WTC11 (cell line): Measurements from ENCODE around the gene HYOU1. TPM values are rescaled to one million over a fixed set of nuclear protein-coding genes. Genes with fewer than 3 reads are reported as not detected.

ENCODE experiments used
- ATAC-seq: fragments of 200-7000 bp; cut with Tn5 transposase; 2 replicates; pipeline ENCODE4 v1.10.0; 2021; ENCODE audit warnings: mild to moderate bottlenecking, moderate library complexity
- CTCF ChIA-PET: fragments of 300-600 bp; sonication (Branson Sonifier 250); formaldehyde crosslinking; loops from one replicate; lab custom pipeline; 2021; ENCODE audit warnings: antibody characterized with exemption; lab: Charles Lee
- POLR2A ChIA-PET: fragments of 350-600 bp; sonication (Branson Sonifier 250); formaldehyde crosslinking; loops from one replicate; lab custom pipeline; 2021; ENCODE audit warnings: antibody characterized with exemption; lab: Charles Lee
- DNase-seq: peaks from one replicate; pipeline ENCODE4 v3.0.0; 2021; ENCODE audit warnings: low spot score
- H3K27ac Mint-ChIP-seq: 2 replicates; pipeline ENCODE4 v1.8.0; 2021; ENCODE audit warnings: mixed read lengths
- H3K27me3 Mint-ChIP-seq: 2 replicates; pipeline ENCODE4 v1.8.0; 2021; ENCODE audit warnings: low read depth, mild to moderate bottlenecking, moderate library complexity, mixed read lengths
- H3K36me3 Mint-ChIP-seq: 2 replicates; pipeline ENCODE4 v1.8.0; 2021; ENCODE audit warnings: mixed read lengths
- H3K4me1 Mint-ChIP-seq: 2 replicates; pipeline ENCODE4 v1.8.0; 2022; ENCODE audit warnings: mixed read lengths
- H3K4me3 Mint-ChIP-seq: 2 replicates; pipeline ENCODE4 v1.8.0; 2021; ENCODE audit warnings: mild to moderate bottlenecking, moderate library complexity, mixed read lengths
- H3K9me3 Mint-ChIP-seq: 2 replicates; pipeline ENCODE4 v1.8.0; 2021; ENCODE audit warnings: mixed read lengths
- ATF2 ChIP-seq: sonication (generic); formaldehyde crosslinking; IDR thresholded peaks from 2 replicates; pipeline ENCODE4 v1.8.1; 2022; ENCODE audit warnings: low read depth, missing genetic modification reagents, borderline replicate concordance
- CTCF ChIP-seq: fragments of 200-600 bp; IDR thresholded peaks from 2 replicates; pipeline ENCODE4 v1.8.0; 2022; ENCODE audit warnings: antibody characterized with exemption
- E2F1 ChIP-seq: sonication (generic); formaldehyde crosslinking; IDR thresholded peaks from 2 replicates; pipeline ENCODE4 v1.8.0; 2022; ENCODE audit warnings: mild to moderate bottlenecking, missing genetic modification reagents
- FOXP1 ChIP-seq: sonication (generic); formaldehyde crosslinking; IDR thresholded peaks from 2 replicates; pipeline ENCODE4 v1.8.0; 2022; ENCODE audit warnings: missing genetic modification reagents, mild to moderate bottlenecking, moderate library complexity, borderline replicate concordance
- GRHL2 ChIP-seq: fragments of 250-450 bp; sonication (Bioruptor Pico); IDR thresholded peaks from 2 replicates; pipeline ENCODE4 v1.8.0; 2022; ENCODE audit warnings: mild to moderate bottlenecking, moderate library complexity; ENCODE audit not compliant: insufficient replicate concordance, severe bottlenecking
- IRF2 ChIP-seq: sonication (generic); formaldehyde crosslinking; IDR thresholded peaks from 2 replicates; pipeline ENCODE4 v1.8.0; 2022; ENCODE audit warnings: low read depth, missing genetic modification reagents, borderline replicate concordance
- JUN ChIP-seq: sonication (generic); formaldehyde crosslinking; IDR thresholded peaks from 2 replicates; pipeline ENCODE4 v1.8.0; 2023; ENCODE audit warnings: mild to moderate bottlenecking, missing genetic modification reagents
- OVOL2 ChIP-seq: fragments of 250-450 bp; sonication (Bioruptor Pico); IDR thresholded peaks from 2 replicates; pipeline ENCODE4 v1.9.0; 2021; ENCODE audit warnings: mild to moderate bottlenecking, borderline replicate concordance
- PRDM15 ChIP-seq: sonication (generic); formaldehyde crosslinking; IDR thresholded peaks from 2 replicates; pipeline ENCODE4 v1.8.0; 2022; ENCODE audit warnings: missing genetic modification reagents
- RELA ChIP-seq: sonication (generic); formaldehyde crosslinking; IDR thresholded peaks from 2 replicates; pipeline ENCODE4 v1.8.1; 2022; ENCODE audit warnings: missing genetic modification reagents, mild to moderate bottlenecking, borderline replicate concordance
- TEAD4 ChIP-seq: sonication (generic); formaldehyde crosslinking; IDR thresholded peaks from 2 replicates; pipeline ENCODE4 v1.8.0; 2022; ENCODE audit warnings: mild to moderate bottlenecking, missing genetic modification reagents
- ZNF396 ChIP-seq: fragments of 250-450 bp; sonication (Bioruptor Pico); IDR thresholded peaks from 2 replicates; pipeline ENCODE4 v1.8.0; 2021; ENCODE audit warnings: mild to moderate bottlenecking, moderate library complexity, borderline replicate concordance
- total RNA-seq: library from RNA; stranded (reverse); gene quantifications from 3 replicates; pipeline ENCODE4 v1.2.3, GENCODE V29; 2021
- TF ChIP-seq, protein P1 (sequence below): sonication (generic); formaldehyde crosslinking; IDR thresholded peaks from 2 replicates; pipeline ENCODE4 v1.8.1; 2022; ENCODE audit warnings: mild to moderate bottlenecking, moderate library complexity, missing genetic modification reagents
- TF ChIP-seq, protein P2 (sequence below): fragments of 250-450 bp; sonication (Bioruptor Pico); IDR thresholded peaks from 2 replicates; pipeline ENCODE4 v1.9.0; 2021; ENCODE audit warnings: moderate library complexity, mild to moderate bottlenecking, inconsistent platforms, borderline replicate concordance

The HYOU1 gene
- total RNA-seq, 1 experiment from 2014 or later: 276 TPM

DNA sequence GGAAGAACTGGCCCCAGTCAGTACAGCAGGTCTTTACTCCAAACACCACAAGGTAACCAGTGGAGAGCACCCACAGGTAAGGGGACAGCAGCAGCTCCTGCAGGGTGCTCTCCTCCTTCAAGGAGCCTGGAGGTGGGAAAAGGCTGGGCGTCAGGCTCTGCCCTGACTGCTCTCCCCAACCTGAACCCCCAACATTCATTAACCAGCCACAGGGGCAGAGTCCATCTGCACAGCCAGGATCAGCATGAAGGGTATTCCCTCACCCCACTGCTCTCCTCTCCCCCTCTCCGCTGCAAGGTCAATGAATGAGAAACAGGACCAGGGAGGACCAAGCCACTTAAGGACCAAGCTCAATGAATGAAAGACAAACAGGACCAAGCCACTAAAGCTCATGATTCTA lies 30.0 kb downstream of the HYOU1 start (continued):
- TF ChIP-seq PRDM15 (CRISPR knock-in tag) (no peak), JUN (CRISPR knock-in tag) (no peak), RELA (CRISPR knock-in tag) (no peak), TEAD4 (no peak), ZNF396 (no peak), FOXP1 (CRISPR knock-in tag) (no peak)
- TF ChIP-seq, protein P1, sequence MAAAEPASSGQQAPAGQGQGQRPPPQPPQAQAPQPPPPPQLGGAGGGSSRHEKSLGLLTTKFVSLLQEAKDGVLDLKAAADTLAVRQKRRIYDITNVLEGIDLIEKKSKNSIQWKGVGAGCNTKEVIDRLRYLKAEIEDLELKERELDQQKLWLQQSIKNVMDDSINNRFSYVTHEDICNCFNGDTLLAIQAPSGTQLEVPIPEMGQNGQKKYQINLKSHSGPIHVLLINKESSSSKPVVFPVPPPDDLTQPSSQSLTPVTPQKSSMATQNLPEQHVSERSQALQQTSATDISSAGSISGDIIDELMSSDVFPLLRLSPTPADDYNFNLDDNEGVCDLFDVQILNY: no peak
- TF ChIP-seq, protein P2, sequence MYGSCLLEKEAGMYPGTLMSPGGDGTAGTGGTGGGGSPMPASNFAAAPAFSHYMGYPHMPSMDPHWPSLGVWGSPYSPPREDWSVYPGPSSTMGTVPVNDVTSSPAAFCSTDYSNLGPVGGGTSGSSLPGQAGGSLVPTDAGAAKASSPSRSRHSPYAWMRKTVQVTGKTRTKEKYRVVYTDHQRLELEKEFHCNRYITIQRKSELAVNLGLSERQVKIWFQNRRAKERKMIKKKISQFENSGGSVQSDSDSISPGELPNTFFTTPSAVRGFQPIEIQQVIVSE (CRISPR knock-in tag): no peak

DNA sequence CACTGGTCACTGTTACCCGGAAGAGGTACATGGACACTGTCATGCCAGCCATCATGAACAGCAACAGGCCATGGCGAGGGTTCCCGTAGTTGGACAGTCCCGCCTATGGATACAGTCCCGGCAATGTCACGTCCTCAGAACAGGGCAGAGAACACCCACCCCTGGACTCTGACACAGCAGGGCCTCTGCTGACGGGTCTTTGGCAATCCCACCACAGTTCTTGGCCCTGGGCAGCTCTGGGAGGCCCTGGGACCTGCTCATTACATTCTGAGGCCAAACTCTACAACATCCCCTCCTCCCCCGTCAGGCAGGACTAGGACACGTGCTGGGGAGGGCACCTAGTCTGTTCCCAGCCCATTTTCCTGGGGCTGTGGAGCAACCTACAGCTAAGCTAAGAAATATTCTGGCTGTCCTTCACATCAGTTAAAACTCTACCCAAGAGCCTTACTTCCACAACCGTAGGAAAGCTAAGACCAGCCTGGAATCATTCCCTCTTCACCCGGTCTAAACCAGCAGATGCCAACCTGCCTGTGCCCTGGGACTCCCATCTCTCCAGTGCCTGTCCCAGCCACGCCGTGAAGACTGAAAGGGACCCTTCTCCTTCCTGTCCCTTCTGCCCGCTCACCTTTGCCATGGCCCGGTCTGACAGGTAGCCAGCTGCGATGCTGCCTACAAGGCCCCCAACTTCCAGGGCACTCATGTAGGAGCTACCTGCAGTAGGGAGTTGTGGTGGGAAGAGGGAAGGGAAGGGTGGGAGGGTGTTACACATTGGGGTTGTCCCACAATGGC lies 30.8 kb downstream of the HYOU1 start:
- TF ChIP-seq OVOL2 (no peak), CTCF (no peak), E2F1 (CRISPR knock-in tag) (no peak), IRF2 (CRISPR knock-in tag) (no peak), ATF2 (CRISPR knock-in tag) (no peak), GRHL2 (CRISPR knock-in tag) (no peak)
- TF ChIP-seq, protein P2 (CRISPR knock-in tag): no peak
- ChIA-PET CTCF (interaction anchor here (0.6 kb wide), 1 partner anchor 416 kb away, joined by 3 read pairs; no protein-coding TSS in a partner anchor), POLR2A (interaction anchor here (1.2 kb wide), 1 partner anchor 69 kb away, joined by 3 read pairs; a partner anchor contains a TSS)
- no peak for DNase-seq
- H3K36me3 Mint-ChIP-seq: peaks cover 54% of the 10 kb centered on the region
- peak overlapping the region; percentile 70; the same call in 1 of the 2 replicates for H3K27ac Mint-ChIP-seq
- no peaks in the 10 kb centered on the region for H3K27me3 Mint-ChIP-seq
- no peaks in the 10 kb centered on the region for H3K9me3 Mint-ChIP-seq
- H3K4me3 Mint-ChIP-seq: no peak overlapping the region
- H3K4me1 Mint-ChIP-seq: peaks cover 19% of the 10 kb centered on the region
- no peak for ATAC-seq
